NT2/D1 (cell line): ENCODE data around the gene COPS6.

Source experiments
- DNase-seq: peaks from one replicate; pipeline ENCODE4 v3.0.0-alpha.2; 2011; ENCODE audit warnings: low read depth, low spot score
- H3K27me3 ChIP-seq: 2 replicates; pipeline ENCODE4 v1.6.0; 2011; ENCODE audit warnings: mild to moderate bottlenecking; ENCODE audit not compliant: insufficient read length, insufficient read depth
- H3K36me3 ChIP-seq: 2 replicates; pipeline ENCODE4 v1.6.1; 2011; ENCODE audit warnings: mild to moderate bottlenecking, low read length, mixed read lengths; ENCODE audit not compliant: insufficient read depth, insufficient read length
- H3K4me1 ChIP-seq: 2 replicates; pipeline ENCODE4 v1.5.1; 2011; ENCODE audit not compliant: insufficient read depth, insufficient read length
- H3K4me3 ChIP-seq: 2 replicates; pipeline ENCODE4 v1.5.1; 2011; ENCODE audit warnings: low read depth; ENCODE audit not compliant: insufficient read length
- H3K9ac ChIP-seq: 2 replicates; pipeline ENCODE4 v1.6.0; 2011; ENCODE audit warnings: low read depth; ENCODE audit not compliant: insufficient read length
- H3K9me3 ChIP-seq: 2 replicates; pipeline ENCODE4 v1.5.1; 2011; ENCODE audit warnings: mild to moderate bottlenecking, low read length; ENCODE audit not compliant: insufficient read depth
- SUZ12 ChIP-seq: IDR thresholded peaks from 2 replicates; pipeline ENCODE4 v1.6.1; 2011; ENCODE audit not compliant: insufficient read length, insufficient read depth; ENCODE audit errors: extremely low read depth
- YY1 ChIP-seq: IDR thresholded peaks from 2 replicates; pipeline ENCODE4 v1.6.1; 2011; ENCODE audit not compliant: insufficient read length, insufficient read depth
- ZNF274 ChIP-seq: IDR thresholded peaks from 2 replicates; pipeline ENCODE4 v1.6.1; 2011; ENCODE audit warnings: mild to moderate bottlenecking, low read depth, low read length

The COPS6 gene

GRCh38 chr7:100057006-100057405 lies 31.8 kb upstream of the COPS6 start:
- Histone ChIP-seq H3K36me3 (peaks cover 43% of the 10 kb centered on the region), H3K4me3 (no peak overlapping the region), H3K4me1 (no peaks in the 10 kb centered on the region), H3K9ac (no peak overlapping the region), H3K9me3 (no peaks in the 10 kb centered on the region), H3K27me3 (no peaks in the 10 kb centered on the region)
- DNase-seq: no peak
- no peak for TF ChIP-seq SUZ12
- no peak for TF ChIP-seq YY1
- no peak for TF ChIP-seq ZNF274

- no peak for DNase-seq
- Histone ChIP-seq H3K9ac (no peak overlapping the region), H3K36me3 (peaks cover 52% of the 10 kb centered on the region), H3K9me3 (no peaks in the 10 kb centered on the region), H3K4me1 (no peaks in the 10 kb centered on the region), H3K27me3 (no peaks in the 10 kb centered on the region), H3K4me3 (no peak overlapping the region)
- TF ChIP-seq SUZ12 (no peak), ZNF274 (no peak), YY1 (no peak)
Measured at GRCh38 chr7:100059251-100059739, 29.5 kb upstream of the COPS6 start.

- DNase-seq: no peak
- Histone ChIP-seq H3K27me3 (no peaks in the 10 kb centered on the region), H3K4me1 (no peaks in the 10 kb centered on the region), H3K4me3 (no peak overlapping the region), H3K9ac (no peak overlapping the region), H3K36me3 (peaks cover 71% of the 10 kb centered on the region), H3K9me3 (no peaks in the 10 kb centered on the region)
- no peak for TF ChIP-seq SUZ12
- no peak for TF ChIP-seq ZNF274
- no peak for TF ChIP-seq YY1
Measured at GRCh38 chr7:100061518-100062193, 27.1 kb upstream of the COPS6 start.

- no peak overlapping the region for H3K9ac ChIP-seq
- TF ChIP-seq SUZ12 (no peak), YY1 (no peak), ZNF274 (no peak)
- DNase-seq: no peak
- H3K4me1 ChIP-seq: no peaks in the 10 kb centered on the region
- no peaks in the 10 kb centered on the region for H3K27me3 ChIP-seq
- H3K36me3 ChIP-seq: peaks cover 63% of the 10 kb centered on the region
- no peaks in the 10 kb centered on the region for H3K9me3 ChIP-seq
- no peak overlapping the region for H3K4me3 ChIP-seq
Measured at GRCh38 chr7:100063376-100063775, 25.4 kb upstream of the COPS6 start.

- H3K36me3 ChIP-seq: peaks cover 59% of the 10 kb centered on the region
- H3K9me3 ChIP-seq: no peaks in the 10 kb centered on the region
- no peak for DNase-seq
- H3K4me1 ChIP-seq: no peaks in the 10 kb centered on the region
- no peak overlapping the region for H3K9ac ChIP-seq
- H3K27me3 ChIP-seq: no peaks in the 10 kb centered on the region
- TF ChIP-seq ZNF274: no peak
- no peak overlapping the region for H3K4me3 ChIP-seq
Measured at GRCh38 chr7:100064162-100064561, 24.6 kb upstream of the COPS6 start.

- Histone ChIP-seq H3K9me3 (peaks cover 9% of the 10 kb centered on the region), H3K9ac (no peak overlapping the region), H3K4me1 (no peaks in the 10 kb centered on the region), H3K27me3 (no peaks in the 10 kb centered on the region), H3K36me3 (peaks cover 65% of the 10 kb centered on the region), H3K4me3 (no peak overlapping the region)
- TF ChIP-seq YY1: no peak
- no peak for TF ChIP-seq ZNF274
- TF ChIP-seq SUZ12: no peak
- DNase-seq: no peak
Measured at GRCh38 chr7:100065452-100066186, 23.1 kb upstream of the COPS6 start.

GRCh38 chr7:100066953-100067352 lies 21.8 kb upstream of the COPS6 start:
- H3K4me1 ChIP-seq: no peaks in the 10 kb centered on the region
- no peaks in the 10 kb centered on the region for H3K27me3 ChIP-seq
- DNase-seq: no peak
- TF ChIP-seq ZNF274: no peak
- H3K4me3 ChIP-seq: no peak overlapping the region
- peaks cover 23% of the 10 kb centered on the region for H3K9me3 ChIP-seq
- H3K36me3 ChIP-seq: peaks cover 73% of the 10 kb centered on the region
- H3K9ac ChIP-seq: no peak overlapping the region
